HEK293 (cell line): ENCODE data around the gene RNF31.

Experiments used
- CTCF ChIA-PET: fragments of 350-600 bp; formaldehyde crosslinking; extraction: SDS; loops from one replicate; lab custom pipeline; 2021; ENCODE audit warnings: antibody characterized with exemption; lab: Yijun Ruan, JAX
- POLR2A ChIA-PET: fragments of 300-600 bp; formaldehyde crosslinking; extraction: SDS; loops from one replicate; lab custom pipeline; 2020; ENCODE audit warnings: antibody characterized with exemption, inconsistent platforms; lab: Yijun Ruan, JAX
- H3K27ac ChIP-seq: fragments of 200-500 bp; sonication (Bioruptor generic); 2 replicates; pipeline ENCODE4 v1.5.1; 2014; ENCODE audit warnings: low read depth, low read length, control low read depth, inconsistent platforms; ENCODE audit errors: extremely low read depth
- H3K36me3 ChIP-seq, 2 experiments: fragments of 200-500 bp in 1 of 2; sonication (Bioruptor generic) in 1 of 2; 1 replicate in 1 of 2; 2 replicates in 1 of 2; pipeline ENCODE4 v1.5.1; 2014 to 2017; ENCODE audit warnings: inconsistent platforms in 2 of 2, low read length in 2 of 2; ENCODE audit not compliant: control insufficient read depth in 2 of 2, insufficient read depth in 1 of 2
- H3K4me1 ChIP-seq: fragments of 200-500 bp; sonication (Bioruptor generic); 2 replicates; pipeline ENCODE4 v1.5.1; 2014; ENCODE audit warnings: mild to moderate bottlenecking, low read length, inconsistent platforms; ENCODE audit not compliant: control insufficient read depth, insufficient read depth
- H3K4me3 ChIP-seq: 2 replicates; pipeline ENCODE4 v1.5.1; 2011; ENCODE audit warnings: low read depth, mild to moderate bottlenecking, control low read depth, low read length, moderate library complexity
- H3K9me3 ChIP-seq: fragments of 200-500 bp; sonication (Bioruptor generic); 2 replicates; pipeline ENCODE4 v1.5.1; 2014; ENCODE audit warnings: low read depth, low read length, inconsistent platforms; ENCODE audit not compliant: control insufficient read depth, insufficient read depth
- KLF7 ChIP-seq: fragments of 450-650 bp; formaldehyde crosslinking; IDR thresholded peaks from 2 replicates; pipeline ENCODE4 v1.5.1; 2016; ENCODE audit warnings: missing biosample characterization, missing genetic modification characterization, borderline replicate concordance
- KLF9 ChIP-seq: fragments of 450-650 bp; formaldehyde crosslinking; IDR thresholded peaks from 2 replicates; pipeline ENCODE4 v1.5.1; 2016; ENCODE audit warnings: missing biosample characterization, missing genetic modification characterization, low read depth
- SCRT1 ChIP-seq: fragments of 450-650 bp; formaldehyde crosslinking; IDR thresholded peaks from 2 replicates; pipeline ENCODE4 v1.5.1; 2016; ENCODE audit warnings: missing biosample characterization, missing genetic modification characterization, borderline replicate concordance
- SP2 ChIP-seq: fragments of 450-650 bp; formaldehyde crosslinking; IDR thresholded peaks from 2 replicates; pipeline ENCODE4 v1.5.1; 2016; ENCODE audit warnings: missing biosample characterization, missing genetic modification characterization
- TCF7L2 ChIP-seq: IDR thresholded peaks from 2 replicates; pipeline ENCODE4 v1.6.1; 2011; ENCODE audit warnings: low read depth, mild to moderate bottlenecking, inconsistent platforms, low read length, moderate library complexity, borderline replicate concordance
- YY2 ChIP-seq: fragments of 450-650 bp; formaldehyde crosslinking; IDR thresholded peaks from 2 replicates; pipeline ENCODE4 v1.5.1; 2016; ENCODE audit warnings: missing biosample characterization, missing genetic modification characterization
- ZNF112 ChIP-seq: fragments of 450-650 bp; formaldehyde crosslinking; IDR thresholded peaks from 2 replicates; pipeline ENCODE4 v1.5.0; 2017; ENCODE audit warnings: missing biosample characterization, missing genetic modification characterization
- ZNF121 ChIP-seq: fragments of 450-650 bp; formaldehyde crosslinking; IDR thresholded peaks from 2 replicates; pipeline ENCODE4 v1.5.1; 2016; ENCODE audit warnings: missing biosample characterization, missing genetic modification characterization
- ZNF140 ChIP-seq: fragments of 450-650 bp; formaldehyde crosslinking; IDR thresholded peaks from 2 replicates; pipeline ENCODE4 v1.5.1; 2016; ENCODE audit warnings: missing biosample characterization, missing genetic modification characterization
- ZNF266 ChIP-seq: fragments of 450-650 bp; formaldehyde crosslinking; IDR thresholded peaks from 2 replicates; pipeline ENCODE4 v1.5.1; 2016; ENCODE audit warnings: missing biosample characterization, missing genetic modification characterization, low read depth
- ZNF324 ChIP-seq: fragments of 450-650 bp; formaldehyde crosslinking; IDR thresholded peaks from 2 replicates; pipeline ENCODE4 v1.5.1; 2016; ENCODE audit warnings: missing biosample characterization, missing genetic modification characterization
- ZNF530 ChIP-seq: fragments of 450-650 bp; formaldehyde crosslinking; IDR thresholded peaks from 2 replicates; pipeline ENCODE4 v1.5.1; 2016; ENCODE audit warnings: low read depth, missing biosample characterization, missing genetic modification characterization
- ZNF561 ChIP-seq: fragments of 450-650 bp; IDR thresholded peaks from 2 replicates; pipeline ENCODE4 v1.5.1; 2018; ENCODE audit warnings: missing biosample characterization, missing genetic modification characterization, borderline replicate concordance
- ZNF654 ChIP-seq: fragments of 450-650 bp; formaldehyde crosslinking; IDR thresholded peaks from 2 replicates; pipeline ENCODE4 v1.5.1; 2016; ENCODE audit warnings: low read depth, missing biosample characterization, missing genetic modification characterization
- ZNF664 ChIP-seq: fragments of 450-650 bp; formaldehyde crosslinking; IDR thresholded peaks from 2 replicates; pipeline ENCODE4 v1.5.1; 2016; ENCODE audit warnings: missing biosample characterization, missing genetic modification characterization
- ZNF677 ChIP-seq: fragments of 450-650 bp; IDR thresholded peaks from 2 replicates; pipeline ENCODE4 v1.5.0; 2018; ENCODE audit warnings: missing biosample characterization, mild to moderate bottlenecking, missing genetic modification characterization, moderate library complexity
- ZNF76 ChIP-seq: fragments of 450-650 bp; formaldehyde crosslinking; IDR thresholded peaks from 2 replicates; pipeline ENCODE4; 2016; ENCODE audit warnings: low read depth, missing biosample characterization, missing genetic modification characterization, borderline replicate concordance
- ZNF776 ChIP-seq: fragments of 450-650 bp; formaldehyde crosslinking; IDR thresholded peaks from 2 replicates; pipeline ENCODE4 v1.5.0; 2017; ENCODE audit warnings: missing biosample characterization, missing genetic modification characterization, borderline replicate concordance
- ZNF785 ChIP-seq: fragments of 450-650 bp; formaldehyde crosslinking; IDR thresholded peaks from 2 replicates; pipeline ENCODE4 v1.5.1; 2016; ENCODE audit warnings: missing biosample characterization, missing genetic modification characterization
- ZSCAN16 ChIP-seq: fragments of 450-650 bp; formaldehyde crosslinking; IDR thresholded peaks from 2 replicates; pipeline ENCODE4 v1.5.1; 2016; ENCODE audit warnings: missing biosample characterization, missing genetic modification characterization
- ZXDB ChIP-seq: fragments of 450-650 bp; formaldehyde crosslinking; IDR thresholded peaks from 2 replicates; pipeline ENCODE4 v1.5.1; 2016; ENCODE audit warnings: missing biosample characterization, missing genetic modification characterization
- TF ChIP-seq, protein P1 (sequence below): fragments of 450-650 bp; formaldehyde crosslinking; IDR thresholded peaks from 2 replicates; pipeline ENCODE4; 2016; ENCODE audit warnings: missing biosample characterization, missing genetic modification characterization
- TF ChIP-seq, protein P2 (sequence below): fragments of 450-650 bp; formaldehyde crosslinking; IDR thresholded peaks from 2 replicates; pipeline ENCODE4 v1.5.1; 2016; ENCODE audit warnings: missing biosample characterization, missing genetic modification characterization, low read depth
- TF ChIP-seq, protein P3 (sequence below): fragments of 450-650 bp; formaldehyde crosslinking; IDR thresholded peaks from 2 replicates; pipeline ENCODE4 v1.5.1; 2016; ENCODE audit warnings: missing biosample characterization, missing genetic modification characterization
- TF ChIP-seq, protein P4 (sequence below): IDR thresholded peaks from 2 replicates; pipeline ENCODE4 v1.6.1; 2011; ENCODE audit warnings: mild to moderate bottlenecking, low read depth, low read length, borderline replicate concordance

RNF31 gene

DNA sequence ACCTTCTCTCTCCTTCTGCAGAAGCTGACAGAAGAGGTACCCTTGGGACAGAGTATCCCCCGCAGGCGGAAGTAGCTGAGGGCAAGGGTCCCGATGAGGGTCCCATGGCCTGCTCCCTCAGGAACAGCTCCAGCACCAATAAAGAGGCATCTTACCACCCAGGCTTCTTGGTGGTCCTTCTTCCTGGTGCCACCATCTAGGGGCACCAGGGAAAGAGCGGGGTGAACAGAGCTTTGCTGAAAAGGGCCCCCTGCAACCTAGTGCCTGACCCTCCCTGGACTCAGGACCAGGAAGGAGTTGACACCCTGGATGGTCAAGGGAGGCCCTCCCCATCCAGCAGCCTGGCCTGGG lies 13.2 kb downstream of the RNF31 start:
- H3K4me3 ChIP-seq: no peak overlapping the region
- peaks cover 25 to 75% of the 10 kb centered on the region in 2 experiments for H3K36me3 ChIP-seq
- peaks cover 5% of the 10 kb centered on the region for H3K4me1 ChIP-seq
- no peaks in the 10 kb centered on the region for H3K9me3 ChIP-seq
- CTCF ChIA-PET: interaction anchor here (0.7 to 3.9 kb wide), 24 partner anchors 9 to 122 kb away, joined by 3 to 34 read pairs (median 5); partner anchors contain the start of genes DCAF11, EMC9, IPO4 and NRL
- no peak overlapping the region for H3K27ac ChIP-seq
- POLR2A ChIA-PET: interaction anchor here (0.8 to 3.8 kb wide), 16 partner anchors 8 to 103 kb away, joined by 3 to 44 read pairs (median 9); partner anchors contain the start of genes CHMP4A, DCAF11, EMC9 and IPO4
- TF ChIP-seq, protein P1, sequence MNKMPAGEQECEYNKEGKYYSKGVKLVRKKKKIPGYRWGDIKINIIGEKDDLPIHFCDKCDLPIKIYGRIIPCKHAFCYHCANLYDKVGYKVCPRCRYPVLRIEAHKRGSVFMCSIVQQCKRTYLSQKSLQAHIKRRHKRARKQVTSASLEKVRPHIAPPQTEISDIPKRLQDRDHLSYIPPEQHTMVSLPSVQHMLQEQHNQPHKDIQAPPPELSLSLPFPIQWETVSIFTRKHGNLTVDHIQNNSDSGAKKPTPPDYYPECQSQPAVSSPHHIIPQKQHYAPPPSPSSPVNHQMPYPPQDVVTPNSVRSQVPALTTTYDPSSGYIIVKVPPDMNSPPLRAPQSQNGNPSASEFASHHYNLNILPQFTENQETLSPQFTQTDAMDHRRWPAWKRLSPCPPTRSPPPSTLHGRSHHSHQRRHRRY (tag by site-specific recombination): no peak
- TF ChIP-seq ZNF785 (tag by site-specific recombination) (no peak), SP2 (tag by site-specific recombination) (no peak), ZNF266 (no peak), ZNF121 (tag by site-specific recombination) (no peak), YY2 (tag by site-specific recombination) (no peak)
- TF ChIP-seq, protein P2, sequence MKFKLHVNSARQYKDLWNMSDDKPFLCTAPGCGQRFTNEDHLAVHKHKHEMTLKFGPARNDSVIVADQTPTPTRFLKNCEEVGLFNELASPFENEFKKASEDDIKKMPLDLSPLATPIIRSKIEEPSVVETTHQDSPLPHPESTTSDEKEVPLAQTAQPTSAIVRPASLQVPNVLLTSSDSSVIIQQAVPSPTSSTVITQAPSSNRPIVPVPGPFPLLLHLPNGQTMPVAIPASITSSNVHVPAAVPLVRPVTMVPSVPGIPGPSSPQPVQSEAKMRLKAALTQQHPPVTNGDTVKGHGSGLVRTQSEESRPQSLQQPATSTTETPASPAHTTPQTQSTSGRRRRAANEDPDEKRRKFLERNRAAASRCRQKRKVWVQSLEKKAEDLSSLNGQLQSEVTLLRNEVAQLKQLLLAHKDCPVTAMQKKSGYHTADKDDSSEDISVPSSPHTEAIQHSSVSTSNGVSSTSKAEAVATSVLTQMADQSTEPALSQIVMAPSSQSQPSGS (tag by site-specific recombination): no peak
- TF ChIP-seq, all 188 proteins: peak for 0

DNA sequence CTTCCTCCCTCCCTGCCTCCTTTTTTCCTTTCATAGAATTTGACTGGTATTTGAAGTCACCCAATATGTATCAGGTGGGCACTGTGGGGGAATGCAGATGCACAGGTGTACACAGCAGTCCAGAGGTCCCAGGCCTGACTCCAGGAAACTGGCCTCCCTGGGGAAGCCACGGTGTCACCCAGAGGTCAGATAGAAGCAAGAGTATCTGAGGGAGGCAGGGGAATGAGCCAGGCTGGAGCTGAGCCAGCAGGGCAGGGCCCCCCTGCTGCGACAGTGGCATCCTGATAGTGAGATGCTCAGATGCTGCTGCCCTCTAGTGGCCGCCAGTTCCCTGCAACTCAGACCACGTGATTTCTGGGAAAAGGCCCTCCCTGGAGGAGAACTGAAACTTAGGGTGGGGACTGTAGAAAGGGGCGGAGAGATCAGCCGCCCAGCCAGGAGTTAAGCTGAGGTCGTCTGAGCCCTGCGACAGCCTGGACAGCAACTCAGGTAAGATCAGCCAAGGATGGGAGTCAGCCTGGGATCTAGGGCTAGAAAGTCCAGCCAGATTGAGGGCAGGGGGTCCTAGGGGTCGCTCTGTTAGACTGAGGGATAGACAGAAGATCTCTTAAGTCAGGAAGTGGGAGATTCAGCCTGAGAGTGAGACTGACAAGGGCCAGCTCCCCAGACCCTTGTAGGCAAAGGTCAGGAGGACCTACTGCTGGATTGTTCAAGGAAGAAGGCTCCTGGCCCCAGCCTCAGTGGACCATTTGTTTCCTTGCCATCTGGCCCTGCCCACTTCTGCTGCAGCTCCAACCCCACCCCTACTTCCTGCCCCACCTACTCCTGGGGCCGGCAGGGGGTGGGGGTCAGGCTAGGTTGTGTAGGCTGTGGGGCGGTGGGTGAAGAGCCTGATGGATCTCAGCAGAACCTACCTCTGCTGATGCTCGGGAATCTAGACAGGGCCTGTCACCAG lies 13.8 kb downstream of the RNF31 start, which contains the start of gene IRF9:
Gene IRF9 (plus strand): TSS at position 416 of the 955 bp plus-strand sequence. CDS start 880 bp downstream, outside the sequence.
- POLR2A ChIA-PET: interaction anchor here (0.7 to 3.8 kb wide), 19 partner anchors 9 to 110 kb away, joined by 3 to 44 read pairs (median 8); partner anchors contain the start of genes CHMP4A, DCAF11, EMC9 and IPO4
- Histone ChIP-seq H3K4me3 (peak within 1 kb of the TSS; percentile 46), H3K9me3 (no peaks in the 10 kb centered on the region), H3K27ac (0 out of 2 replicates have a peak within 1 kb of the TSS, but pooled peaks have one; percentile 13), H3K36me3 (peaks cover 19 to 75% of the 10 kb centered on the region in 2 experiments), H3K4me1 (peaks cover 5% of the 10 kb centered on the region)
- CTCF ChIA-PET: interaction anchor here (0.7 to 3.9 kb wide), 32 partner anchors 10 to 149 kb away, joined by 3 to 34 read pairs (median 4); partner anchors contain the start of genes DCAF11, EMC9, IPO4 and NRL
- TF ChIP-seq ZSCAN16 (tag by site-specific recombination) (no peak), KLF7 (tag by site-specific recombination) (peak; percentile 67), ZNF140 (tag by site-specific recombination) (no peak), ZNF76 (tag by site-specific recombination) (peak; percentile 50; the same call in 1 of the 2 replicates), ZXDB (tag by site-specific recombination) (peak; percentile 89), ZNF677 (tag by site-specific recombination) (no peak), SCRT1 (no peak), ZNF776 (tag by site-specific recombination) (no peak), ZNF664 (tag by site-specific recombination) (no peak), ZNF654 (tag by site-specific recombination) (peak; percentile 48), KLF9 (peak; percentile 9; the same call in 1 of the 2 replicates), ZNF324 (tag by site-specific recombination) (peak; percentile 82; the same call in 1 of the 2 replicates), TCF7L2 (no peak), ZNF530 (no peak), ZNF561 (tag by site-specific recombination) (peak; percentile 83; the same call in 1 of the 2 replicates), ZNF112 (tag by site-specific recombination) (no peak)
- TF ChIP-seq, protein P3, sequence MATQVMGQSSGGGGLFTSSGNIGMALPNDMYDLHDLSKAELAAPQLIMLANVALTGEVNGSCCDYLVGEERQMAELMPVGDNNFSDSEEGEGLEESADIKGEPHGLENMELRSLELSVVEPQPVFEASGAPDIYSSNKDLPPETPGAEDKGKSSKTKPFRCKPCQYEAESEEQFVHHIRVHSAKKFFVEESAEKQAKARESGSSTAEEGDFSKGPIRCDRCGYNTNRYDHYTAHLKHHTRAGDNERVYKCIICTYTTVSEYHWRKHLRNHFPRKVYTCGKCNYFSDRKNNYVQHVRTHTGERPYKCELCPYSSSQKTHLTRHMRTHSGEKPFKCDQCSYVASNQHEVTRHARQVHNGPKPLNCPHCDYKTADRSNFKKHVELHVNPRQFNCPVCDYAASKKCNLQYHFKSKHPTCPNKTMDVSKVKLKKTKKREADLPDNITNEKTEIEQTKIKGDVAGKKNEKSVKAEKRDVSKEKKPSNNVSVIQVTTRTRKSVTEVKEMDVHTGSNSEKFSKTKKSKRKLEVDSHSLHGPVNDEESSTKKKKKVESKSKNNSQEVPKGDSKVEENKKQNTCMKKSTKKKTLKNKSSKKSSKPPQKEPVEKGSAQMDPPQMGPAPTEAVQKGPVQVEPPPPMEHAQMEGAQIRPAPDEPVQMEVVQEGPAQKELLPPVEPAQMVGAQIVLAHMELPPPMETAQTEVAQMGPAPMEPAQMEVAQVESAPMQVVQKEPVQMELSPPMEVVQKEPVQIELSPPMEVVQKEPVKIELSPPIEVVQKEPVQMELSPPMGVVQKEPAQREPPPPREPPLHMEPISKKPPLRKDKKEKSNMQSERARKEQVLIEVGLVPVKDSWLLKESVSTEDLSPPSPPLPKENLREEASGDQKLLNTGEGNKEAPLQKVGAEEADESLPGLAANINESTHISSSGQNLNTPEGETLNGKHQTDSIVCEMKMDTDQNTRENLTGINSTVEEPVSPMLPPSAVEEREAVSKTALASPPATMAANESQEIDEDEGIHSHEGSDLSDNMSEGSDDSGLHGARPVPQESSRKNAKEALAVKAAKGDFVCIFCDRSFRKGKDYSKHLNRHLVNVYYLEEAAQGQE: peak; percentile 66
- TF ChIP-seq, protein P4, sequence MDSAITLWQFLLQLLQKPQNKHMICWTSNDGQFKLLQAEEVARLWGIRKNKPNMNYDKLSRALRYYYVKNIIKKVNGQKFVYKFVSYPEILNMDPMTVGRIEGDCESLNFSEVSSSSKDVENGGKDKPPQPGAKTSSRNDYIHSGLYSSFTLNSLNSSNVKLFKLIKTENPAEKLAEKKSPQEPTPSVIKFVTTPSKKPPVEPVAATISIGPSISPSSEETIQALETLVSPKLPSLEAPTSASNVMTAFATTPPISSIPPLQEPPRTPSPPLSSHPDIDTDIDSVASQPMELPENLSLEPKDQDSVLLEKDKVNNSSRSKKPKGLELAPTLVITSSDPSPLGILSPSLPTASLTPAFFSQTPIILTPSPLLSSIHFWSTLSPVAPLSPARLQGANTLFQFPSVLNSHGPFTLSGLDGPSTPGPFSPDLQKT: no peak
